Natural killer cell (primary cell): ENCODE measurements around the gene CES1. TPM values are rescaled to one million over a fixed set of nuclear protein-coding genes. Genes with fewer than 3 reads are reported as not detected.
"Not testable (repeated sequence)": the region's sequence is repeated elsewhere in the genome, so short reads cannot be mapped to it uniquely, and the experiment has no call there.

ENCODE experiments used
- ATAC-seq, 3 donors: fragments of 150-1000 bp in 2 of 3; fragments of 200-7000 bp in 1 of 3; cut with Tn5 transposase; 1 replicate in 1 of 3; 2 replicates in 2 of 3; pipeline ENCODE4 v1.10.0; 2021; ENCODE audit warnings: mild to moderate bottlenecking in 2 of 3, moderate library complexity in 2 of 3
- DNase-seq, 2 donors: peaks; one replicate each; pipeline versions ENCODE4 v3.0.0 to v3.0.0-alpha.2; 2013 to 2021; ENCODE audit warnings: mixed read lengths in 1 of 2
- H3K27ac ChIP-seq: one replicate; pipeline ENCODE4 v1.5.1; 2013; ENCODE audit warnings: mild to moderate bottlenecking, low read length
- H3K27me3 ChIP-seq: one replicate; pipeline ENCODE4 v1.6.1; 2013; ENCODE audit warnings: low read length; ENCODE audit not compliant: control insufficient read depth, insufficient read depth
- H3K36me3 ChIP-seq: one replicate; pipeline ENCODE4 v1.6.1; 2013; ENCODE audit warnings: low read length; ENCODE audit not compliant: control insufficient read depth, insufficient read depth
- H3K4me1 ChIP-seq: one replicate; pipeline ENCODE4 v1.6.1; 2013; ENCODE audit warnings: low read length; ENCODE audit not compliant: control insufficient read depth, insufficient read depth
- H3K4me3 ChIP-seq: one replicate; pipeline ENCODE4 v1.5.1; 2013; ENCODE audit warnings: low read length
- H3K9me3 ChIP-seq: one replicate; pipeline ENCODE4 v1.6.1; 2013; ENCODE audit warnings: low read length; ENCODE audit not compliant: control insufficient read depth, insufficient read depth
- H3K27ac Mint-ChIP-seq, 2 donors: one replicate each; pipeline ENCODE4 v1.8.0; 2022; ENCODE audit warnings: mild to moderate bottlenecking in 2 of 2, mixed read lengths in 2 of 2, moderate library complexity in 1 of 2
- H3K27me3 Mint-ChIP-seq, 2 donors: one replicate each; pipeline ENCODE4 v1.8.0; 2022; ENCODE audit warnings: low read depth in 2 of 2, mixed read lengths in 2 of 2
- H3K36me3 Mint-ChIP-seq: one replicate; pipeline ENCODE4 v1.8.0; 2022; ENCODE audit warnings: mixed read lengths
- H3K4me1 Mint-ChIP-seq, 2 donors: one replicate each; pipeline ENCODE4 v1.8.0; 2022; ENCODE audit warnings: mixed read lengths in 2 of 2
- H3K4me3 Mint-ChIP-seq: one replicate; pipeline ENCODE4 v1.8.0; 2022; ENCODE audit warnings: mild to moderate bottlenecking, moderate library complexity, mixed read lengths
- H3K9me3 Mint-ChIP-seq, 2 donors: one replicate each; pipeline ENCODE4 v1.8.0; 2022; ENCODE audit warnings: mixed read lengths in 2 of 2
- CTCF ChIP-seq: fragments of 200-600 bp; IDR thresholded peaks from one replicate; pipeline ENCODE4 v1.8.0; 2022; ENCODE audit warnings: antibody characterized with exemption
- WGBS: methylation state at CpG from one replicate; pipeline ENCODE4 v1.1.7; 2013; ENCODE audit warnings: missing lambda C conversion rate; ENCODE audit not compliant: insufficient coverage; 5-methylcytosine and 5-hydroxymethylcytosine counted together
- intact Hi-C: fragments of 100-400 bp; cut with micrococcal nuclease; formaldehyde crosslinking; loops from one replicate; pipeline ENCODE4 v1.14.2; 2022
- total RNA-seq, 4 donors: library from RNA; stranded (reverse); fragments of 120-200 nt in 1 of 4; gene quantifications; one replicate each; pipeline versions ENCODE4 v1.2.3 to v1.2.4, GENCODE V29; 2013 to 2022

The CES1 gene
- total RNA-seq, 3 donors from 2014 or later (not counting 1 experiment from before 2014, with no cell fraction given), result 1.4 to 3.4 (median 1.7) TPM

- H3K27me3 ChIP-seq, result no peaks in the 10 kb centered on the region
- no peaks in the 10 kb centered on the region for H3K4me1 Mint-ChIP-seq
- 83% methylated on average over 1 of the region's 2 CpGs for WGBS
- no peak overlapping the region for H3K4me3 ChIP-seq
- TF ChIP-seq CTCF, result no peak
- no peaks in the 10 kb centered on the region for H3K36me3 Mint-ChIP-seq
- no peaks in the 10 kb centered on the region for H3K4me1 ChIP-seq
- H3K27ac ChIP-seq, result no peak overlapping the region
- H3K4me3 Mint-ChIP-seq, result no peak overlapping the region
- no peak for ATAC-seq
- no peaks in the 10 kb centered on the region for H3K9me3 Mint-ChIP-seq
- H3K27ac Mint-ChIP-seq, result no peak overlapping the region
- no peak for DNase-seq
- intact Hi-C loops, result no loop called here
- peaks cover 0 to 5% of the 10 kb centered on the region in 2 donors for H3K27me3 Mint-ChIP-seq
- H3K36me3 ChIP-seq, result no peaks in the 10 kb centered on the region
- H3K9me3 ChIP-seq, result no peaks in the 10 kb centered on the region
Measured at GRCh38 chr16:55868137-55868536, 35.2 kb upstream of the CES1 start.

GRCh38 chr16:55861288-55861687, 28.4 kb upstream of the CES1 start:
- Mint-ChIP-seq H3K4me1 (no peaks in the 10 kb centered on the region), H3K27ac (no peak overlapping the region), H3K4me3 (no peak overlapping the region), H3K9me3 (no peaks in the 10 kb centered on the region), H3K36me3 (no peaks in the 10 kb centered on the region), H3K27me3 (peaks cover 12 to 19% of the 10 kb centered on the region in 2 donors)
- no peaks in the 10 kb centered on the region for H3K4me1 ChIP-seq
- DNase-seq (no peak), ATAC-seq (no peak)
- 83% methylated on average over 4 of the region's 4 CpGs for WGBS
- H3K27me3 ChIP-seq, result no peaks in the 10 kb centered on the region
- H3K4me3 ChIP-seq, result no peak overlapping the region
- no peaks in the 10 kb centered on the region for H3K36me3 ChIP-seq
- no peak overlapping the region for H3K27ac ChIP-seq
- no peaks in the 10 kb centered on the region for H3K9me3 ChIP-seq
- intact Hi-C loops, result no loop called here
- no peak for TF ChIP-seq CTCF

- intact Hi-C loops, DNase-seq, H3K9me3 Mint-ChIP-seq, H3K27me3 ChIP-seq, H3K4me3 ChIP-seq, H3K27ac ChIP-seq, H3K4me1 Mint-ChIP-seq, ATAC-seq, H3K4me3 Mint-ChIP-seq, H3K36me3 Mint-ChIP-seq, H3K27ac Mint-ChIP-seq, H3K9me3 ChIP-seq, H3K36me3 ChIP-seq, H3K4me1 ChIP-seq: not testable (repeated sequence)
- H3K27me3 Mint-ChIP-seq, result peaks cover 12 to 18% of the 10 kb centered on the region in 2 donors
- 90% methylated on average over 1 of the region's 1 CpG for WGBS
Measured at GRCh38 chr16:55857650-55858049, 24.8 kb upstream of the CES1 start.

GRCh38 chr16:55856950-55857349, 24.1 kb upstream of the CES1 start:
- DNase-seq (no peak), ATAC-seq (no peak)
- no peaks in the 10 kb centered on the region for H3K36me3 ChIP-seq
- Mint-ChIP-seq H3K36me3 (no peaks in the 10 kb centered on the region), H3K27me3 (peaks cover 16 to 17% of the 10 kb centered on the region in 2 donors), H3K9me3 (no peaks in the 10 kb centered on the region), H3K4me1 (no peaks in the 10 kb centered on the region), H3K27ac (no peak overlapping the region), H3K4me3 (no peak overlapping the region)
- H3K27ac ChIP-seq, result no peak overlapping the region
- H3K27me3 ChIP-seq, result no peaks in the 10 kb centered on the region
- H3K4me3 ChIP-seq, result no peak overlapping the region
- 92% methylated on average over 3 of the region's 3 CpGs for WGBS
- H3K9me3 ChIP-seq, result no peaks in the 10 kb centered on the region
- no peaks in the 10 kb centered on the region for H3K4me1 ChIP-seq
- no peak for TF ChIP-seq CTCF
- intact Hi-C loops, result no loop called here
